ENCODE data around the gene SYT2. TPM values are rescaled to one million over a fixed set of nuclear protein-coding genes. Genes with fewer than 3 reads are reported as not detected.

Gene SYT2
- total and polyA plus RNA-seq, 2 experiments from 2014 or later, result 0.03 to 0.68 TPM

DNA sequence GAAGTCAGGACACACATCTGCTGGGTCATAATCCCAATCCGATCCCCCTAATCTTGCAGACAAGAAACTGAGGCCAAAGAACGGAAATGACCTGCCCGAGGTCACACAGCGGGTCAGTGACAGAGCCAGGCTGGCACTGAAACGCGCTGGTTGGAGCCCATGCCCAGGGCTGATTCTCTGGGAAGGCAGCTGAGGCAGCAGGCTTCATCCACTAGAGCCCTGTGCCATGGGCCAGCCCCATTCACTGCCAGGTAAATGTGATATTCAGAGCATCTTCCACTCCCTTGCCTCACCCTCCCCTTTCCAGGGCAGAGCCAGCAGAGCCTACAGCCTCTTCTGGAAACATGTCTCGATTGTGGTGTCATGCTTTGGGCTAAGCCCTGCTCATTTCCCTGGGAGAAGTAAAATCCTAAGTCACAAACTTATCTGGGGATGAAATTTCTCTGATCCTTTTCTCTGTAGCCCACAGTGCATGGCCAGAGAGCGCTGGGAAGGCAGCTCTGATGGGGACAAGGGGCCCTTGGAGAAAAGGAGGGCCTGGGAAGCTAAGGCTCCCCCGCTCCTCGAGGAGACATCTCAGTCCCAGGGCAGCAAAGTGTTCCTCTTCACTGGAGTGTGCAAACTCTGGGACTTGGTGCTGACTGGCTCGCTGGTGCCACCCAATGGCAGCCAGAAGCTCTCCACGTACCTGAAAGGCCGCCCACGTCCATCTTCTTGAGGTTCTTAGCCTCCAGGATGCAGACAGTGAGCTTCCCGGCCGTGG is 110.4 kb downstream of the SYT2 start:
- H3K4me1 ChIP-seq (ENCODE audit: low read depth), result no peaks in the 10 kb centered on the region
- H3K9me3 ChIP-seq (ENCODE audit: low read depth), result no peaks in the 10 kb centered on the region
- TF ChIP-seq, protein P1, sequence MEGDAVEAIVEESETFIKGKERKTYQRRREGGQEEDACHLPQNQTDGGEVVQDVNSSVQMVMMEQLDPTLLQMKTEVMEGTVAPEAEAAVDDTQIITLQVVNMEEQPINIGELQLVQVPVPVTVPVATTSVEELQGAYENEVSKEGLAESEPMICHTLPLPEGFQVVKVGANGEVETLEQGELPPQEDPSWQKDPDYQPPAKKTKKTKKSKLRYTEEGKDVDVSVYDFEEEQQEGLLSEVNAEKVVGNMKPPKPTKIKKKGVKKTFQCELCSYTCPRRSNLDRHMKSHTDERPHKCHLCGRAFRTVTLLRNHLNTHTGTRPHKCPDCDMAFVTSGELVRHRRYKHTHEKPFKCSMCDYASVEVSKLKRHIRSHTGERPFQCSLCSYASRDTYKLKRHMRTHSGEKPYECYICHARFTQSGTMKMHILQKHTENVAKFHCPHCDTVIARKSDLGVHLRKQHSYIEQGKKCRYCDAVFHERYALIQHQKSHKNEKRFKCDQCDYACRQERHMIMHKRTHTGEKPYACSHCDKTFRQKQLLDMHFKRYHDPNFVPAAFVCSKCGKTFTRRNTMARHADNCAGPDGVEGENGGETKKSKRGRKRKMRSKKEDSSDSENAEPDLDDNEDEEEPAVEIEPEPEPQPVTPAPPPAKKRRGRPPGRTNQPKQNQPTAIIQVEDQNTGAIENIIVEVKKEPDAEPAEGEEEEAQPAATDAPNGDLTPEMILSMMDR (IDR thresholded peaks at IDR 0.05; ENCODE audit: low read depth, low read length), result peak; percentile 88
- H3K36me3 ChIP-seq, result peaks cover 2% of the 10 kb centered on the region
- H3K4me3 ChIP-seq, result no peak overlapping the region
- H3K27ac ChIP-seq, result no peak overlapping the region
- DNase-seq (ENCODE audit: low read depth in 1 of 2, low spot score in 1 of 2), result peak; percentile 71 to 90
- no peaks in the 10 kb centered on the region for H3K27me3 ChIP-seq

DNA sequence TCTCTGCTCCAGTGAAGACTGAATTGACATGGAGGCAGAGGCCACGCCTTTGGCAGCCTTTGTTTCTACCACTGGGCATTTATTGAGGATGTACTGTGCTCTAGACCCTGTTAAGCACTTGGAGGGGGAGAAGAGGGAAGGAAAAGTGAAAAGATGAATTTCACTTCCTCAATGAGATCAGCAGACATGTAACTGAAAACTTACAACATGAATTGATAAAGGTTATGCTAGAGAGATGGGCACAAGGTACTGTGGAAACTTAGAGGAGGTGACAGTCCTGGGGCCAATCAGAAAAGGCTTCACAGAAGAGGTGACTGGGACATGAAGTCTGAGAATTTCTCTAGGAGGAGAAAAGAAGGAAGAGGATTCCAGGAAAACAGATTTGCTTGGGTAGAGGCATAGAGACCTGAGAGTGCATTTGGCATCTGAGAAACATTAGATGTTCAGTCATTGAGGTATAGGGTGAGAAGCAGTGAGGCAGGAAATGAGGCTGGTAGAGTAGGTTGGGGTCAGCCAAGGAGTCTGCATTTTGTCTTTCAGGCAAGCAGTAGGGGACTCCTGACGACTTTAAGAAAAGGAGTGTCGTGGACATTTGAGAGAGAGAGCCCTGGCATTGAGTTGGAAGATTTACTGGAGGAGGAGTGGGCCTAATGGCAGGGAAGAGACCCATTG is 113.0 kb downstream of the SYT2 start:
- Histone ChIP-seq H3K27ac (no peak overlapping the region), H3K27me3 (no peaks in the 10 kb centered on the region), H3K4me3 (no peak overlapping the region), H3K36me3 (peaks cover 10% of the 10 kb centered on the region), H3K4me1 (ENCODE audit: low read depth) (no peaks in the 10 kb centered on the region), H3K9me3 (ENCODE audit: low read depth) (no peaks in the 10 kb centered on the region)
- no peak for DNase-seq (ENCODE audit: low read depth in 1 of 2, low spot score in 1 of 2)
- TF ChIP-seq, protein P1 (IDR thresholded peaks at IDR 0.05; ENCODE audit: low read depth, low read length), result no peak

DNA sequence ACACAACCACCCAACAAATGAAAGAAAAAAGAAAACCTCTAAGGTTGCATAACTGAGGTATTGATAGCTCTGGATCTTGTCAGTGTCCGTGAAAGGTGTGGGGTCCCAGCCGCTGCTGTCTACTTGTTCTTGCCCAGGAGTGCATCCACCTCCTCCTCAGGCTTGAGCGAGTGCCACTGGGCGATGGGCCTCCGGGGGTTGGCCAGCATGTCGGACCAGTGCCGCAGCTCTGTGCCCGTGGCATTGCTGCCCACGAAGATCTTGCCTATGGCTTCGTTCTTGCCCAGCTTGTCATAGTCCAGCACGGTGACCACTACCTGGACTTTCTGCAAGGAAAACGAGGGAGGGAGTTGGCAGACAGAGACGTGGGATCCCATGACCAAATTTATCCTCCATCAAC is 113.6 kb downstream of the SYT2 start:
- DNase-seq (ENCODE audit: low read depth in 1 of 2, low spot score in 1 of 2), result no peak
- H3K4me1 ChIP-seq (ENCODE audit: low read depth), result no peaks in the 10 kb centered on the region
- peaks cover 14% of the 10 kb centered on the region for H3K36me3 ChIP-seq
- TF ChIP-seq, protein P1 (IDR thresholded peaks at IDR 0.05; ENCODE audit: low read depth, low read length), result no peak
- no peak overlapping the region for H3K27ac ChIP-seq
- H3K27me3 ChIP-seq, result no peaks in the 10 kb centered on the region
- H3K4me3 ChIP-seq, result no peak overlapping the region
- H3K9me3 ChIP-seq (ENCODE audit: low read depth), result no peaks in the 10 kb centered on the region

DNA sequence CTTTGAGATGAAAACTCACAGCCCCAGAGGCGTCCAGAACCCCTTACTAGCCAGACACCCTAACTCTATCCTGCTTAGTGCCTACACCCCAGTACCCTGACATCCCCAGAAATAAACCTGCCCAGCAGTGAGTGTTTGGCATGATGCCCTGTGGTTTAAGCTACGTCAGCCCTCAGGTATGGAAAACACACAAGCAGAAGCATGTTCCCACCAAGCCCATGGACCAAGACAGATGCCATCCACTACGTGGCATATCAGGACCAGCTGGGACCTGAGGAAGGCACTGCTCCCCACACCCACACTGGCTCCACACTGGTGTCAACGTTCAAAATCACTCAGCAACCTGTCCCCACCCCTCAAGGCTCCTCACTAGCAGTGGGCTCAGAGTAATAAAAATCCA is 116.4 kb downstream of the SYT2 start:
- Histone ChIP-seq H3K27me3 (no peaks in the 10 kb centered on the region), H3K4me1 (ENCODE audit: low read depth) (no peaks in the 10 kb centered on the region), H3K36me3 (peaks cover 14% of the 10 kb centered on the region), H3K27ac (no peak overlapping the region), H3K4me3 (no peak overlapping the region), H3K9me3 (ENCODE audit: low read depth) (no peaks in the 10 kb centered on the region)
- TF ChIP-seq, protein P1 (IDR thresholded peaks at IDR 0.05; ENCODE audit: low read depth, low read length), result no peak
- DNase-seq (ENCODE audit: low read depth in 1 of 2, low spot score in 1 of 2), result no peak

DNA sequence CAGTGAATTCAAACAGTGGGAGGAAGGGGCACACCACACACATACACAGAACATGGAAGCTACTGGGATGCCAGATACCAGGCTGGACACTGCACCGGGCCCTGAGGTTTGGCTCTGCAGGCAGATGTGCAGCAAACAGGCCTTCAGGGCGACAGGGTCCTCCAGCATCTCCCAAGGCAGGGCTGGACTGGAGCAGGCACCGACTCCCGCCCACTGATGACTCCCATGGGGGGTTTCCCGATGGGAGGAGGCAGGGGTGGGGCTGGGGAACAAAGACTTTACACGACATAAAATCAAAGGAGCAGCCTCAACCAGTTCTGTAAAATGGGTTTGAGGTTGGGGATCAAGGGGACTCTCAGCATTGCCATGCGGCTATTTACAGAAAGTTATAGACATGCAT is 118.1 kb downstream of the SYT2 start:
- TF ChIP-seq, protein P1 (IDR thresholded peaks at IDR 0.05; ENCODE audit: low read depth, low read length), result no peak
- Histone ChIP-seq H3K27ac (no peak overlapping the region), H3K36me3 (peaks cover 14% of the 10 kb centered on the region), H3K4me3 (no peak overlapping the region), H3K4me1 (ENCODE audit: low read depth) (no peaks in the 10 kb centered on the region), H3K27me3 (no peaks in the 10 kb centered on the region), H3K9me3 (ENCODE audit: low read depth) (no peaks in the 10 kb centered on the region)
- no peak for DNase-seq (ENCODE audit: low read depth in 1 of 2, low spot score in 1 of 2)
